ENCODE results near the gene EDC4.

EDC4 gene, protein sequence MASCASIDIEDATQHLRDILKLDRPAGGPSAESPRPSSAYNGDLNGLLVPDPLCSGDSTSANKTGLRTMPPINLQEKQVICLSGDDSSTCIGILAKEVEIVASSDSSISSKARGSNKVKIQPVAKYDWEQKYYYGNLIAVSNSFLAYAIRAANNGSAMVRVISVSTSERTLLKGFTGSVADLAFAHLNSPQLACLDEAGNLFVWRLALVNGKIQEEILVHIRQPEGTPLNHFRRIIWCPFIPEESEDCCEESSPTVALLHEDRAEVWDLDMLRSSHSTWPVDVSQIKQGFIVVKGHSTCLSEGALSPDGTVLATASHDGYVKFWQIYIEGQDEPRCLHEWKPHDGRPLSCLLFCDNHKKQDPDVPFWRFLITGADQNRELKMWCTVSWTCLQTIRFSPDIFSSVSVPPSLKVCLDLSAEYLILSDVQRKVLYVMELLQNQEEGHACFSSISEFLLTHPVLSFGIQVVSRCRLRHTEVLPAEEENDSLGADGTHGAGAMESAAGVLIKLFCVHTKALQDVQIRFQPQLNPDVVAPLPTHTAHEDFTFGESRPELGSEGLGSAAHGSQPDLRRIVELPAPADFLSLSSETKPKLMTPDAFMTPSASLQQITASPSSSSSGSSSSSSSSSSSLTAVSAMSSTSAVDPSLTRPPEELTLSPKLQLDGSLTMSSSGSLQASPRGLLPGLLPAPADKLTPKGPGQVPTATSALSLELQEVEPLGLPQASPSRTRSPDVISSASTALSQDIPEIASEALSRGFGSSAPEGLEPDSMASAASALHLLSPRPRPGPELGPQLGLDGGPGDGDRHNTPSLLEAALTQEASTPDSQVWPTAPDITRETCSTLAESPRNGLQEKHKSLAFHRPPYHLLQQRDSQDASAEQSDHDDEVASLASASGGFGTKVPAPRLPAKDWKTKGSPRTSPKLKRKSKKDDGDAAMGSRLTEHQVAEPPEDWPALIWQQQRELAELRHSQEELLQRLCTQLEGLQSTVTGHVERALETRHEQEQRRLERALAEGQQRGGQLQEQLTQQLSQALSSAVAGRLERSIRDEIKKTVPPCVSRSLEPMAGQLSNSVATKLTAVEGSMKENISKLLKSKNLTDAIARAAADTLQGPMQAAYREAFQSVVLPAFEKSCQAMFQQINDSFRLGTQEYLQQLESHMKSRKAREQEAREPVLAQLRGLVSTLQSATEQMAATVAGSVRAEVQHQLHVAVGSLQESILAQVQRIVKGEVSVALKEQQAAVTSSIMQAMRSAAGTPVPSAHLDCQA (N-terminal part only)

DNA sequence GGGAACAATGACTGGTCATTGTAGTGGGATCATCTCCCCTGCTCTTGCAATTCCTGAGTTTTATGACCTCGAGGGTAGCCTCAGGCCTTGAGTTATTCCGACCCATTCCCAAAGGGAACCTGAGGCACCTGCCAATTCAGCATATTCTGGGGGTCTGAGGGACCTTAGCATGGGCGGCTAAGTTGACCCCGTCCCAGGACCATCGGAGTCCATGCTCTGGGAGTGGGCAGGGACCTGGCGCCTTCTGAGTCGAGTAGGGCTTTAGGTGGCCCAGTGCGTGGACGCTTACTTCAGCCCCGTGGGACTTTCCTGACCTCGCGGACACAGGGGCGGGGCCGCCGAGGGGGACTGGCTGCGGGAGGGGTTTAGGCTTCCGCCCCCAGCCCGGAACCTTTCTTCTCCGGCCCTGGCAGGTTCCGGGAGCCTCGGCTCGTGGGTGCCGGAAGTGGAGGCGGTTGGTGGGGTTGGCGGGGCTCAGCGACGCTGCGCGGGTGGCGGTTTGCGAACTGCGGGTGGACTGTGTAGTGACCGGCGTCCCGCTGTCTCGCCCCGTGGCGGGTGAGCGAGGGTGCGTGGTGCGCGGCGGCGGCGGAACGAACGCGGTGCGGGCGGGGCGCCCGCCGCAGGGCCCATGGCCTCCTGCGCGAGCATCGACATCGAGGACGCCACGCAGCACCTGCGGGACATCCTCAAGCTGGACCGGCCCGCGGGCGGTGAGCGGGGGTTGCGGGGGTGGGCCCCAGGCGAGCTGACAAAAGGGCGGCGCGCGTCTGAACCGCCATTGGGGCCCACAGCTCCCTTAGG, at the start of gene EDC4:
EDC4 (plus strand) TSS at position 422 of the 804 bp plus-strand sequence; CDS start at position 632, 210 bp downstream.
- Histone ChIP-seq H3K4me3 (IDR thresholded peaks at IDR 0.05; ENCODE audit: insufficient read depth, low read depth, low read length) (peak within 1 kb of the TSS; percentile 51), H2AFZ (ENCODE audit: low read depth) (peak within 1 kb of the TSS; percentile 70), H4K20me1 (ENCODE audit: insufficient read depth) (no peaks in the 10 kb centered on the region), H3K4me2 (peak within 1 kb of the TSS; percentile 89), H3K79me2 (ENCODE audit: insufficient read depth, low read depth) (peaks cover 30% of the 10 kb centered on the region), H3K36me3 (ENCODE audit: insufficient read depth) (0 out of 2 replicates have a peak, but pooled peaks cover 4% of the 10 kb centered on the region), H3K9ac (peak within 1 kb of the TSS; percentile 86), H3K27ac (peak within 1 kb of the TSS; percentile 60), H3K27me3 (ENCODE audit: insufficient read depth, low read depth) (no peaks in the 10 kb centered on the region), H3K4me1 (ENCODE audit: low read depth, poor library complexity, severe bottlenecking) (peaks cover 51% of the 10 kb centered on the region)
- TF ChIP-seq, protein P1, sequence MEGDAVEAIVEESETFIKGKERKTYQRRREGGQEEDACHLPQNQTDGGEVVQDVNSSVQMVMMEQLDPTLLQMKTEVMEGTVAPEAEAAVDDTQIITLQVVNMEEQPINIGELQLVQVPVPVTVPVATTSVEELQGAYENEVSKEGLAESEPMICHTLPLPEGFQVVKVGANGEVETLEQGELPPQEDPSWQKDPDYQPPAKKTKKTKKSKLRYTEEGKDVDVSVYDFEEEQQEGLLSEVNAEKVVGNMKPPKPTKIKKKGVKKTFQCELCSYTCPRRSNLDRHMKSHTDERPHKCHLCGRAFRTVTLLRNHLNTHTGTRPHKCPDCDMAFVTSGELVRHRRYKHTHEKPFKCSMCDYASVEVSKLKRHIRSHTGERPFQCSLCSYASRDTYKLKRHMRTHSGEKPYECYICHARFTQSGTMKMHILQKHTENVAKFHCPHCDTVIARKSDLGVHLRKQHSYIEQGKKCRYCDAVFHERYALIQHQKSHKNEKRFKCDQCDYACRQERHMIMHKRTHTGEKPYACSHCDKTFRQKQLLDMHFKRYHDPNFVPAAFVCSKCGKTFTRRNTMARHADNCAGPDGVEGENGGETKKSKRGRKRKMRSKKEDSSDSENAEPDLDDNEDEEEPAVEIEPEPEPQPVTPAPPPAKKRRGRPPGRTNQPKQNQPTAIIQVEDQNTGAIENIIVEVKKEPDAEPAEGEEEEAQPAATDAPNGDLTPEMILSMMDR (conservative IDR thresholded peaks at IDR 0.05; ENCODE audit: low read depth, low read length): no peak

DNA sequence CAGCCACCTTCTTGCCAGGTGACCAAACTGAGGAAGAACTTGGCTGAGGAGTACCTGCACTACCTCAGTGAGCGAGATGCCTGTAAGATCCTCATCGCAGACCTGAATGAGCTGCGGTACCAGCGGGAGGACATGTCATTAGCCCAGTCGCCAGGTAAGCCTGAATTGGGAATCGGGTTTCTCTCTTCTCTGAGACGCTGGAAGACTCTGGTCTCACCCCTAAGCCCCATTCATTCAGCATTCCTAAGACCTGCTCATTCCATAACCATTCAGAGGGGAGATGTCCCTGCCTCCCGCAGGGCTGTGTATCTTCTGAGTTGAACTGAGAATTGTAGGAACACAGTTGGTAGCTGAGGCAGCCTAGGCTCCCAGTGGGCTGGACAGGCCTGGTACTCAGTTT, 47.7 kb upstream of the EDC4 start:
- Histone ChIP-seq H3K4me1 (ENCODE audit: low read depth, poor library complexity, severe bottlenecking) (no peaks in the 10 kb centered on the region), H3K27me3 (ENCODE audit: insufficient read depth, low read depth) (no peaks in the 10 kb centered on the region), H4K20me1 (ENCODE audit: insufficient read depth) (no peaks in the 10 kb centered on the region), H3K79me2 (ENCODE audit: insufficient read depth, low read depth) (no peaks in the 10 kb centered on the region), H3K4me2 (no peak overlapping the region), H3K4me3 (IDR thresholded peaks at IDR 0.05; ENCODE audit: insufficient read depth, low read depth, low read length) (no peak overlapping the region), H3K9ac (no peak overlapping the region), H3K27ac (no peak overlapping the region), H3K36me3 (ENCODE audit: insufficient read depth) (no peaks in the 10 kb centered on the region), H2AFZ (ENCODE audit: low read depth) (no peak overlapping the region)
- TF ChIP-seq, protein P1 (conservative IDR thresholded peaks at IDR 0.05; ENCODE audit: low read depth, low read length): no peak

DNA sequence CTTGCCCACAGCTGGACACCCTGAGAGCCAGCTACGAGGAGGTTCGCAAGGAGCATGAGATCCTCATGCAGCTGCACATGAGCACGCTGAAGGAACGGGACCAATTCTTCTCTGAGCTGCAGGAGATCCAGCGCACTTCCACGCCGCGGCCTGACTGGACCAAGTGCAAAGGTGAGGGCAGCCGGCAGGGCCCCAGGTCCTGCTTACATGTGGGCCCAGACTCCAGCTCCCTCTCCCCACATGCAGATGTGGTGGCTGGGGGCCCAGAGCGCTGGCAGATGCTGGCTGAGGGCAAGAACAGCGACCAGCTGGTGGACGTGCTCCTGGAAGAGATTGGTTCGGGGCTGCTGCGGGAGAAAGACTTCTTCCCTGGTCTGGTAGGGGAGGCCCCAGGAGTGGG, 46.9 kb upstream of the EDC4 start:
- Histone ChIP-seq H3K27ac (no peak overlapping the region), H4K20me1 (ENCODE audit: insufficient read depth) (no peaks in the 10 kb centered on the region), H3K36me3 (ENCODE audit: insufficient read depth) (no peaks in the 10 kb centered on the region), H3K27me3 (ENCODE audit: insufficient read depth, low read depth) (no peaks in the 10 kb centered on the region), H3K9ac (no peak overlapping the region), H3K4me3 (IDR thresholded peaks at IDR 0.05; ENCODE audit: insufficient read depth, low read depth, low read length) (no peak overlapping the region), H3K4me1 (ENCODE audit: low read depth, poor library complexity, severe bottlenecking) (no peaks in the 10 kb centered on the region), H2AFZ (ENCODE audit: low read depth) (no peak overlapping the region), H3K79me2 (ENCODE audit: insufficient read depth, low read depth) (no peaks in the 10 kb centered on the region), H3K4me2 (no peak overlapping the region)
- TF ChIP-seq, protein P1 (conservative IDR thresholded peaks at IDR 0.05; ENCODE audit: low read depth, low read length): no peak
